Lower leg skin (tissue), 4 donors: ENCODE data around the gene MCM5. TPM values are rescaled to one million over a fixed set of nuclear protein-coding genes. Genes with fewer than 3 reads are reported as not detected.
A peak's percentile ranks its signal among the peaks of the same experiment; 100 is the strongest.

ENCODE experiments used
- DNase-seq, 2 donors: peaks; one replicate each; pipeline ENCODE4 v3.0.0-alpha.2; 2019; ENCODE audit warnings: low spot score in 2 of 2
- H3K4me3 ChIP-seq: fragments of 200-600 bp; sonication (generic); 2 replicates; pipeline ENCODE4 v1.5.1; 2017; ENCODE audit warnings: mild to moderate bottlenecking, low read depth; ENCODE audit not compliant: poor library complexity, severe bottlenecking
- CTCF ChIP-seq, 3 donors: fragments of 450-650 bp; IDR thresholded peaks; one replicate each; pipeline ENCODE4 v1.5.1; 2016; ENCODE audit warnings: antibody characterized with exemption in 3 of 3, mild to moderate bottlenecking in 3 of 3, moderate library complexity in 2 of 3
- POLR2A ChIP-seq, 2 donors: fragments of 450-650 bp; IDR thresholded peaks; one replicate each; pipeline ENCODE4 v1.6.1; 2016 to 2017; ENCODE audit warnings: antibody characterized with exemption in 2 of 2, mild to moderate bottlenecking in 1 of 2, moderate library complexity in 1 of 2
- WGBS, 2 donors: methylation state at CpG; one replicate each; pipeline ENCODE4 v1.1.5; 2018; 5-methylcytosine and 5-hydroxymethylcytosine counted together
- intact Hi-C: fragments of 100-400 bp; cut with DNase I; formaldehyde crosslinking; loops from one replicate; pipeline ENCODE4 v1.15.0; 2023; ENCODE audit warnings: low total_unique reads
- total RNA-seq, 4 donors: library from RNA; depleted of rRNA; stranded (reverse); fragments of >200 nt; gene quantifications; one replicate each; pipeline ENCODE4 v1.1.0, GENCODE V29; 2016

MCM5 gene
- total RNA-seq, 4 donors from 2014 or later = 10.1 to 44.3 (median 20.8) TPM

- intact Hi-C loops = no loop called here
These were observed 31.6 kb upstream of the MCM5 start for GRCh38 chr22:35368386-35368785.

GRCh38 chr22:35369996-35370395 lies 29.9 kb upstream of the MCM5 start:
- DNase-seq = no peak
- 56 to 71% methylated on average over 2 of the region's 2 CpGs for WGBS, 2 donors
- TF ChIP-seq POLR2A (IDR thresholded peaks at IDR 0.05) (no peak), CTCF (IDR thresholded peaks at IDR 0.05) (no peak)
- intact Hi-C loops = no loop called here
- H3K4me3 ChIP-seq = no peak overlapping the region

More at GRCh38 chr22:35368386-35368785, 31.6 kb upstream of the MCM5 start:
- 71 to 75% methylated on average over 6 of the region's 6 CpGs for WGBS, 2 donors
- TF ChIP-seq POLR2A (IDR thresholded peaks at IDR 0.05) (no peak), CTCF (IDR thresholded peaks at IDR 0.05) (no peak)
- no peak for DNase-seq
- H3K4me3 ChIP-seq = no peak overlapping the region

GRCh38 chr22:35373781-35374180 lies 26.2 kb upstream of the MCM5 start:
- H3K4me3 ChIP-seq = no peak overlapping the region
- intact Hi-C loops = no loop called here
- DNase-seq = no peak
- TF ChIP-seq CTCF (IDR thresholded peaks at IDR 0.05) = no peak
- no peak for TF ChIP-seq POLR2A (IDR thresholded peaks at IDR 0.05)
- 72 to 74% methylated on average over 6 of the region's 6 CpGs for WGBS, 2 donors

- TF ChIP-seq CTCF (IDR thresholded peaks at IDR 0.05) (no peak), POLR2A (IDR thresholded peaks at IDR 0.05) (no peak)
- intact Hi-C loops = no loop called here
- 78 to 80% methylated on average over 3 of the region's 3 CpGs for WGBS, 2 donors
- DNase-seq = no peak
- no peak overlapping the region for H3K4me3 ChIP-seq
These were observed 24.9 kb upstream of the MCM5 start for GRCh38 chr22:35375031-35375430.

- TF ChIP-seq POLR2A (IDR thresholded peaks at IDR 0.05) (no peak), CTCF (IDR thresholded peaks at IDR 0.05) (no peak)
- no peak overlapping the region for H3K4me3 ChIP-seq
- no peak for DNase-seq
- 76 to 88% methylated on average over 8 of the region's 8 CpGs for WGBS, 2 donors
- intact Hi-C loops = no loop called here
These were observed 24.4 kb upstream of the MCM5 start for GRCh38 chr22:35375526-35375925.

GRCh38 chr22:35376728-35377472 lies 23.0 kb upstream of the MCM5 start:
- TF ChIP-seq CTCF (IDR thresholded peaks at IDR 0.05) = peak in 1 of 3 donors; percentile 24
- TF ChIP-seq POLR2A (IDR thresholded peaks at IDR 0.05) = no peak
- intact Hi-C loops = no loop called here
- WGBS, 2 donors = 4 to 8% methylated on average over 17 of the region's 17 CpGs
- peak; percentile 95 to 98 for DNase-seq
- no peak overlapping the region for H3K4me3 ChIP-seq
